ENCODE data around the gene RERE. TPM values are rescaled to one million over a fixed set of nuclear protein-coding genes. Genes with fewer than 3 reads are reported as not detected.
A peak's percentile ranks its signal among the peaks of the same experiment; 100 is the strongest.

RERE gene
- total RNA-seq, 2 donors from 2014 or later = 74.5 to 128 TPM

DNA sequence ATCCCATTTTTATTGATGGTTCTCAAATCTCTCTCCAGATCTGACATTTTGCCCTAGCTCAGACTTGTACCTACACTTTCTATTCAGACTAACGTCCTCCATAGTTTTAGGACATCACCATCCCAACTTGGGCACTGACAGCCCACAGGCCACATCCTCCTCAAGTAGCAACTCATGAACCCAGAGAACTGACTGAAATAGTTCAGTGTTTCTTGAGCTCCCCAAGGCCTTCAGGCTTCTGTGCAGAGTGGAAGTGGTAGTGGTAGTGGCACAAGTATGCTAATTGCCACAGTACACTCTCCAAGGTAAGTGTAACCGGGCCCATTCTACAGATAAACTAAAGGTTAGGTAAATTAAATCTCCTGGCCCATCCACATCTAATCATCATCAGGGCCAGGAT lies 387.0 kb downstream of the RERE start:
- Histone ChIP-seq H3K9me3 (no peaks in the 10 kb centered on the region), H3K36me3 (replicated peaks in 1 of 2; ENCODE audit: insufficient read depth in 1 of 2, low read depth in 2 of 2) (no peaks in the 10 kb centered on the region), H3K4me1 (peaks cover 7% of the 10 kb centered on the region), H3K27me3 (no peaks in the 10 kb centered on the region), H3K27ac (no peak overlapping the region), H3K4me3 (no peak overlapping the region)
- TF ChIP-seq POLR2A (IDR thresholded peaks at IDR 0.05) = no peak
- TF ChIP-seq, protein P1, sequence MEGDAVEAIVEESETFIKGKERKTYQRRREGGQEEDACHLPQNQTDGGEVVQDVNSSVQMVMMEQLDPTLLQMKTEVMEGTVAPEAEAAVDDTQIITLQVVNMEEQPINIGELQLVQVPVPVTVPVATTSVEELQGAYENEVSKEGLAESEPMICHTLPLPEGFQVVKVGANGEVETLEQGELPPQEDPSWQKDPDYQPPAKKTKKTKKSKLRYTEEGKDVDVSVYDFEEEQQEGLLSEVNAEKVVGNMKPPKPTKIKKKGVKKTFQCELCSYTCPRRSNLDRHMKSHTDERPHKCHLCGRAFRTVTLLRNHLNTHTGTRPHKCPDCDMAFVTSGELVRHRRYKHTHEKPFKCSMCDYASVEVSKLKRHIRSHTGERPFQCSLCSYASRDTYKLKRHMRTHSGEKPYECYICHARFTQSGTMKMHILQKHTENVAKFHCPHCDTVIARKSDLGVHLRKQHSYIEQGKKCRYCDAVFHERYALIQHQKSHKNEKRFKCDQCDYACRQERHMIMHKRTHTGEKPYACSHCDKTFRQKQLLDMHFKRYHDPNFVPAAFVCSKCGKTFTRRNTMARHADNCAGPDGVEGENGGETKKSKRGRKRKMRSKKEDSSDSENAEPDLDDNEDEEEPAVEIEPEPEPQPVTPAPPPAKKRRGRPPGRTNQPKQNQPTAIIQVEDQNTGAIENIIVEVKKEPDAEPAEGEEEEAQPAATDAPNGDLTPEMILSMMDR (IDR thresholded peaks at IDR 0.05) = no peak
- DNase-seq (no peak), ATAC-seq (no peak)
- WGBS, 2 donors = 63 to 75% methylated on average over 2 of the region's 2 CpGs
- intact Hi-C loops (cut with DNase I) = no loop called here

DNA sequence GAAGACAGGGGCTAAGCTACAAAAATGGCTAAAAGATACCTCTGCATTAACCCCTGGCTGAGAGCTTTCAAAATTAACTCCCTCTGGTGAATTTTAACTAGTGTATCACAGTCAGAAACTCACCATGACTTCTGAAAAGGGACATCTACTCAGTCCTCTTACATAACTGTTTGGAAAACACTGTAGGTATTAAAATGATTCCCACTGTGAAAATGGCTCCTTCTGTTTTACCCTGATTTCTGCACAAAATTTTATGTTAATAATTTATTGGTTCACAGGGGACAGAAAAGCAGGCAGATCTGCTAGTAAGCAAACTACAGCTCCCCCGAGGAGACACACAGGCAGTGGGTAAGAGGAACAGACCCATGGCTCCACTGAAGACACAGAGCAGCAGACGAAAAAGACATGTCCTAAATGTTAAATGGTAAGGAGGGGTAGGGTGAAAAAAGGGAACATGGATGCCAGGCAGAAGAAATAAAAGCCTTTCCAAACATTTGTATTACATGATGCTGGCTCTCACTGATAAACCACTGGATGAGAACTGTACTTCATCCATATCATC lies 387.8 kb downstream of the RERE start:
- Histone ChIP-seq H3K4me1 (peaks cover 15% of the 10 kb centered on the region), H3K27ac (no peak overlapping the region), H3K4me3 (no peak overlapping the region), H3K36me3 (replicated peaks in 1 of 2; ENCODE audit: insufficient read depth in 1 of 2, low read depth in 2 of 2) (no peaks in the 10 kb centered on the region), H3K9me3 (no peaks in the 10 kb centered on the region), H3K27me3 (no peaks in the 10 kb centered on the region)
- WGBS, 2 donors = 61 to 91% methylated on average over 2 of the region's 2 CpGs
- ATAC-seq (no peak), DNase-seq (no peak)
- intact Hi-C loops (cut with DNase I) = loop anchor here (5.0 kb wide), 1 partner anchor 52 kb away; no protein-coding TSS in a partner anchor
- TF ChIP-seq, protein P1 (IDR thresholded peaks at IDR 0.05) = no peak
- TF ChIP-seq POLR2A (IDR thresholded peaks at IDR 0.05) = no peak

DNA sequence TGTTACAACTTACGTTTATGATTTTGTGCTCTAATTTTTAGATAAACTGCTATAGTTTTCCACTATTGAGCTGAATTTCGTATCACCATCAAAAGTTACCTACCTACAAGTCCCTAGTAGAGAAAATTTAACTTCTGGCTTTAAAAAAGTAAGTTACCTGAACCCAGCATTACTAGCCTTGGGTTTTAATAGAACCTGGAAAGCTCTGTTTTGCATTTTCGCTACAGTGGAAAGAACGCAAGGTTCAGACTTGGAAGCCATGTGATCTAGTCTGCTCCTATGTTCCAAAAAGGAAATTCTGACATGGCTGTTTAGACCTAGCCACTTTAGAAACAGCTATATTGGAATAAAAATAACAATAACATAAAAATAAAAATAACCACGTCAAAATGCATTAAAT lies 389.0 kb downstream of the RERE start:
- H3K4me1 ChIP-seq = peaks cover 23% of the 10 kb centered on the region
- no peak overlapping the region for H3K4me3 ChIP-seq
- intact Hi-C loops (cut with DNase I) = loop anchor here (5.0 kb wide), 1 partner anchor 51 kb away; no protein-coding TSS in a partner anchor
- TF ChIP-seq, protein P1 (IDR thresholded peaks at IDR 0.05) = no peak
- TF ChIP-seq POLR2A (IDR thresholded peaks at IDR 0.05) = no peak
- H3K36me3 ChIP-seq (replicated peaks in 1 of 2; ENCODE audit: insufficient read depth in 1 of 2, low read depth in 2 of 2) = no peaks in the 10 kb centered on the region
- WGBS, 2 donors = 80 to 89% methylated on average over 5 of the region's 5 CpGs
- ATAC-seq (no peak), DNase-seq (no peak)
- no peaks in the 10 kb centered on the region for H3K27me3 ChIP-seq
- no peaks in the 10 kb centered on the region for H3K9me3 ChIP-seq
- H3K27ac ChIP-seq = peak overlapping the region in 1 of 4 donors; percentile 42

DNA sequence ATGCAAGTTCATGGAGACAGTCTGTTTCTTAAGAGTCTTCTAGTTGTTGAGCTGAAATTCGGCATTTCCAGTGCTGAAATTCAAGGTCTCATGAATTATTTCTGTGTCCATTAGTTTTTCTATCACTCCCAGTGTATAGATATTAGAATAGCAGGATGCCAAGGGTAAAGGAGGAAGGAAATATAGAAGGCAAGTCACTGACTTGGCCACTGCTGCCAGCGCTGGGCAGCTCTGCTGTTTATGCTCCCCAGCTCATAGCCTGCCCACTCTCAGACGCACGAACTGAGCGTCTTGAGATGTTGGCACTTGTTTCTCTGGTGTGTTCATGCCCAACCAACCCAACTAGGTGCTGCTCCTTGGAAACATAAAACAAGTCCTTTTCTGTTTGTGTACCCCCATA lies 389.5 kb downstream of the RERE start:
- Histone ChIP-seq H3K27ac (peak overlapping the region in 1 of 4 donors; percentile 42), H3K27me3 (no peaks in the 10 kb centered on the region), H3K36me3 (replicated peaks in 1 of 2; ENCODE audit: insufficient read depth in 1 of 2, low read depth in 2 of 2) (no peaks in the 10 kb centered on the region), H3K4me3 (no peak overlapping the region), H3K4me1 (peaks cover 23% of the 10 kb centered on the region), H3K9me3 (no peaks in the 10 kb centered on the region)
- WGBS, 2 donors = 68 to 89% methylated on average over 5 of the region's 5 CpGs
- no peak for ATAC-seq
- intact Hi-C loops (cut with DNase I) = loop anchor here (5.0 kb wide), 1 partner anchor 51 kb away; no protein-coding TSS in a partner anchor
- TF ChIP-seq, protein P1 (IDR thresholded peaks at IDR 0.05) = no peak
- TF ChIP-seq POLR2A (IDR thresholded peaks at IDR 0.05) = no peak
- DNase-seq = no peak

DNA sequence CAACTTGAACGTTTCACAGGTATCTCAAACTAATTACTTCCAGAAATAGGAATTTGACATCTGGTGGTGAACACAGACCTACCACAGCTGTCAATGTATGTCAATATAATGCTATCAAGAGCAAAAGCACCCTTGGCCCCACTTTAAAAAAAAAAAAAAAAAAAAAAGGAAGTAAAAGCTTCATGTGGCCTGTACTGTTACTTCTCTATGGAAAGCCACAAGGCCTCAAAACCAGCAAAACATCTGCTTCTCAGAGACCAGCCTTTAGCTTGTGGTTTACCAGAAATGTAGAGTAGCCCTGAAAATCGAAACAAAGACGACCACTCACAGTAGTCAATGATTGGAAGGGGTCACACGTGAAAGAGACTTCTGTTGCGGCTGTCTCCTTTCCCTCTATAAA lies 389.9 kb downstream of the RERE start:
- Histone ChIP-seq H3K9me3 (no peaks in the 10 kb centered on the region), H3K27me3 (no peaks in the 10 kb centered on the region), H3K36me3 (replicated peaks in 1 of 2; ENCODE audit: insufficient read depth in 1 of 2, low read depth in 2 of 2) (no peaks in the 10 kb centered on the region), H3K4me1 (peaks cover 23% of the 10 kb centered on the region), H3K27ac (peak overlapping the region in 1 of 4 donors; percentile 42), H3K4me3 (no peak overlapping the region)
- intact Hi-C loops (cut with DNase I) = loop anchor here (5.0 kb wide), 1 partner anchor 50 kb away; no protein-coding TSS in a partner anchor
- DNase-seq = no peak
- ATAC-seq = no peak
- 66 to 85% methylated on average over 5 of the region's 5 CpGs for WGBS, 2 donors
- TF ChIP-seq, protein P1 (IDR thresholded peaks at IDR 0.05) = no peak
- TF ChIP-seq POLR2A (IDR thresholded peaks at IDR 0.05) = no peak

Data from body of pancreas (tissue), 4 donors.